Activated naive CD4-positive, alpha-beta T cell treated with anti-CD3 and anti-CD28 coated beads for 36 hours (primary cell): ENCODE results near the gene ATXN7. TPM values are rescaled to one million over a fixed set of nuclear protein-coding genes. Genes with fewer than 3 reads are reported as not detected.

ENCODE experiments used
- CTCF ChIA-PET: fragments of 350-600 bp; sonication (Branson Sonifier 250); formaldehyde crosslinking; loops from one replicate; lab custom pipeline; 2021; ENCODE audit warnings: antibody characterized with exemption; lab: Charles Lee
- DNase-seq: peaks from one replicate; pipeline ENCODE4 v3.0.0-alpha.2; 2020
- H3K27ac Mint-ChIP-seq: one replicate; pipeline ENCODE4 v1.8.0; 2021; ENCODE audit warnings: mild to moderate bottlenecking, mixed read lengths
- H3K27me3 Mint-ChIP-seq: one replicate; pipeline ENCODE4 v1.8.0; 2021; ENCODE audit warnings: low read depth, mixed read lengths
- H3K36me3 Mint-ChIP-seq: one replicate; pipeline ENCODE4 v1.8.0; 2021; ENCODE audit warnings: low read depth, mixed read lengths
- H3K4me1 Mint-ChIP-seq: one replicate; pipeline ENCODE4 v1.8.0; 2021; ENCODE audit warnings: low read depth, mixed read lengths
- H3K4me3 Mint-ChIP-seq: one replicate; pipeline ENCODE4 v1.8.0; 2021; ENCODE audit warnings: mild to moderate bottlenecking, moderate library complexity, mixed read lengths
- H3K9me3 Mint-ChIP-seq: one replicate; pipeline ENCODE4 v1.8.0; 2021; ENCODE audit warnings: mixed read lengths
- intact Hi-C: fragments of 100-400 bp; cut with micrococcal nuclease; formaldehyde crosslinking; loops from one replicate; pipeline ENCODE4 v1.15.1; 2023
- total RNA-seq, 2 experiments: library from RNA; stranded (reverse); gene quantifications; one replicate each; pipeline ENCODE4 v1.2.3, GENCODE V29; 2021

Gene ATXN7
- total RNA-seq, 2 experiments from 2014 or later: 25.5 to 25.8 TPM

- intact Hi-C loops: no loop called here
- Mint-ChIP-seq H3K9me3 (peaks cover 3% of the 10 kb centered on the region), H3K27me3 (peaks cover 6% of the 10 kb centered on the region), H3K27ac (no peak overlapping the region), H3K4me1 (no peaks in the 10 kb centered on the region), H3K4me3 (no peak overlapping the region), H3K36me3 (no peaks in the 10 kb centered on the region)
- CTCF ChIA-PET: no interaction called here
- DNase-seq: no peak
These were observed 173.4 kb downstream of the ATXN7 start for GRCh38 chr3:64037084-64037483.

DNA sequence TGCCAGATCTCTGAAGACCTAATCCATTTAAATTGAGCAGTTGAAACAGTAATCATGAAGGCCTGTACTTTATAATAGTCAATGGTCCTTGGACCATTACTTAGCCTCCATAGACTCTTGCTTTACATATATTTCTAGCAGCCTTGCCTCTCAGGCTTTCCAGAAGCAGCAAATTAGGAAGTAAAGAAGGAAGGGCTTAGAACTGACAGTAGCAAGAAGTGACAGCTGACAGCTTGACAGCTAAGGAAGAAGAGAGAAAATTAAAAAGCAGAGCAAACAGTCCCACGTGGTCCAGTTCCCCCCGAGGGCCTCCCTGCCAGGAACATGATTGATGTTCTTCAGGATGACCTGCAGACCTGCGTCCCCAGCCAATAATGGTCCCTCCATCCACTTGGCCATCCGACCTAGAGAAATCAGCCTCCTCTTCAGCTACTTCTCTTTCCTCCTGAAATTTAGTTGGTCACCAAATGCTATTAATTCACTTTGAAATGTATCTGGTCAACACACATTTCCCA is 174.6 kb downstream of the ATXN7 start:
- CTCF ChIA-PET: interaction anchor here (1.0 to 1.5 kb wide), 2 partner anchors 15 to 35 kb away, joined by 3 to 4 read pairs; partner anchors contain the start of gene PSMD6
- Mint-ChIP-seq H3K27ac (no peak overlapping the region), H3K4me3 (no peak overlapping the region), H3K9me3 (peaks cover 3% of the 10 kb centered on the region), H3K27me3 (peaks cover 12% of the 10 kb centered on the region), H3K36me3 (no peaks in the 10 kb centered on the region), H3K4me1 (no peaks in the 10 kb centered on the region)
- intact Hi-C loops: no loop called here
- no peak for DNase-seq

GRCh38 chr3:64039332-64039731 is 175.7 kb downstream of the ATXN7 start:
- CTCF ChIA-PET: interaction anchor here (1.0 kb wide), 1 partner anchor 16 kb away, joined by 4 read pairs; the partner anchor contains the start of gene PSMD6
- H3K36me3 Mint-ChIP-seq: no peaks in the 10 kb centered on the region

DNA sequence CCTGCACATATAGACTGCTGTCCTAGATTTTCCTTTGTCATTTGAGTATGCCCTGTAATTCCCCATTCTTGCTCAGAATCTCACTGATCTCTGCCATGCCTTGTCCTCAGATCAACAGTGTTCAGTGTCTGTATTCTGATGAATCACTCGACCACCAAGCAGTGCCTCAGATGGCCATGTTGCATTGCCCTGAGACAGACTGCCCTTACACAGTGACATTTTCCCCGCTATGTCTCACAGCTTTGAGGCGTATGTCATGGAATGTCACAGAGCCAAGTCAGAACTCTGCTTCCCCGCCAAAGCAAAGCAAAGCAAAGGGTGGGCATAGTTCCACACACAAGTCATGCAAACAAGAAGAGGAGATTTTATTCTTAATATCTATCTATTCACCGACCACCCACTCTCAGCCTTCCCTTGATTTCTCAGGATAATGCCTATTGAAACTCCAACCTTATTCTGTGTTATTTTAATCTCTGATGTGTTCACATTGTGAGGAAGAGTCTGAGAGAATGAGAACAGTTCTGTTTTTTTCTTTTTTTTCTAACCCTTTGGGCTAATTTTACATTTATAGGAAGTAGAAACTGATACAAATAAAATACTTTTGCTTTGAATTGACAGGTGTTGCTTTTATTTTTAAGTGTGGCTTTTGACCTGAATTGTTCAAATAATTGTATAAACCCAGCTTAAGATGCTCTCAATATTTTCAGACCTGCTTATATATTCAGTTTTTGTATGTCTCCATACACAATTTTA is 176.5 kb downstream of the ATXN7 start:
- Mint-ChIP-seq H3K4me3 (no peak overlapping the region), H3K27me3 (peaks cover 18% of the 10 kb centered on the region), H3K4me1 (no peaks in the 10 kb centered on the region), H3K27ac (no peak overlapping the region), H3K9me3 (no peaks in the 10 kb centered on the region), H3K36me3 (no peaks in the 10 kb centered on the region)
- no peak for DNase-seq
- CTCF ChIA-PET: no interaction called here
- intact Hi-C loops: no loop called here

More at GRCh38 chr3:64039332-64039731, 175.7 kb downstream of the ATXN7 start:
- no peaks in the 10 kb centered on the region for H3K4me1 Mint-ChIP-seq
- intact Hi-C loops: no loop called here
- no peak overlapping the region for H3K27ac Mint-ChIP-seq
- no peak for DNase-seq
- peaks cover under 1% of the 10 kb centered on the region for H3K9me3 Mint-ChIP-seq
- no peak overlapping the region for H3K4me3 Mint-ChIP-seq
- H3K27me3 Mint-ChIP-seq: peaks cover 17% of the 10 kb centered on the region

DNA sequence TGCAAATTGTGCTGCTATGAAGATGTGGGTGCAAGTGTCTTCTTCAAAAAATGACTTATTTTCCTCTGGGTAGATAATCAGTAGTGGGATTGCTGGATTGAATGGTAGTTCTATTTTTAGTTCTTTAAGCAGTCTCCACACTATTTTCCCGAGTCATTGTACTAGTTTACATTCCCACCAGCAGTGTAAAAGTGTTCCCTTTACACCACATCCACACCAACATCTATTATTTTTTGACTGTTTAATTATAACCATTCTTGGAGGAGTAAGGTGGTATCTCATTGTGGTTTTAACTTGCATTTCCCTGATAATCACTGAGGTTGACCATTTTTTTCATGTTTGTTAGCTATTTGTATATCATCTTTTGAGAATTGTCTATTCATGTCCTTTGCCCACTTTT is 179.3 kb downstream of the ATXN7 start:
- DNase-seq: no peak
- Mint-ChIP-seq H3K4me1 (no peaks in the 10 kb centered on the region), H3K36me3 (no peaks in the 10 kb centered on the region), H3K9me3 (no peaks in the 10 kb centered on the region), H3K27ac (no peak overlapping the region), H3K27me3 (peaks cover 26% of the 10 kb centered on the region), H3K4me3 (no peak overlapping the region)
- CTCF ChIA-PET: no interaction called here
- intact Hi-C loops: no loop called here

DNA sequence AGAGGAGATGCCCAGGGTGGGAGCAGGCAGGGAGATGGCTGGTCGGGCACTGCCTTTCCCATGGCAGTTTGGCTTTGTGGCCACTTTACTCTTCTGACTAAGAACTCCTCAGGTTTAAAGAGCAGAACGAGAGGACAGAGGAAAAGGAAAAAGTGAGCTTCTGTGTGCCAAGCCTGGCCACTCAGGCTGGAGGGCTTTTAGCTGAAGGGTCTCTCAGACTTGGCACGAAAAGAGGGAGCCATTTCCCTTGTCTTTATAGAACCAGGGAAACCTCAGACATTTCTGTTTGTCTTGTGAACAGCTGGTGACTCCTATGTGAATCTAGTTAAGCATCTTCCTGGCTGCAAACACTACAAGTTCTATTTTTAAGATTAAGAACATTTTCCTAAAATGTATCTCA is 182.9 kb downstream of the ATXN7 start:
- Mint-ChIP-seq H3K4me1 (peaks cover 9% of the 10 kb centered on the region), H3K27me3 (peaks cover 31% of the 10 kb centered on the region), H3K27ac (no peak overlapping the region), H3K4me3 (no peak overlapping the region), H3K36me3 (no peaks in the 10 kb centered on the region), H3K9me3 (no peaks in the 10 kb centered on the region)
- DNase-seq: no peak
- CTCF ChIA-PET: interaction anchor here (0.6 kb wide), 1 partner anchor 27 kb away, joined by 5 read pairs; no protein-coding TSS in a partner anchor
- intact Hi-C loops: no loop called here

DNA sequence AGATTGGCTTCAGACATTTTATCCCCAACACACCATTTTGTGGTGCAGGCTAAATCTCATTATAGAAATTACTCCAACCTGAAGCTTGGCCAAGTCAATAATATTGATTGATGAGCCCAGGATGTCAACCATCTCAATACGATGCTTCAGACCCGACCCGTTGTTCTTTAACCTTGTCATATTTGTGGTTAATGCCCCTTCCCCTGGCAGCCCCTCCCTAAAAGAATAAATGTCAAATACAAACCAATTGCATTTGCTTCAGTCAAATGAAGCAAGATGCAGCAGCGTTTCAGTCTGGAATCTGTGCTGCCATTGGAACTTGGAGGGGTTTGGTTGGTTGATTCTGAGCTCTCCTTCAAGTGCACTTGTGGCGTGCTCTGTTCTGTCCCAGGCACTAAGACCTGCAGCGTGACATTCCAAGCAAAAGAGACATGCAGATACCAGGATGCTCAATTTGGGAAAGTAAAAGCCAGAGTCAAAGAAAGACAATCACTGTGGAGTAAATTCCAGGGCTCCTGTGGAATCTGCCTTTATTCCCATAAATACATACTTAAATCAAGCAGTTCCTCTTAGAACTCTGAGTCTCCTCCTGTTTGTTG is 183.4 kb downstream of the ATXN7 start:
- H3K4me1 Mint-ChIP-seq: peaks cover 9% of the 10 kb centered on the region
- intact Hi-C loops: no loop called here

DNA sequence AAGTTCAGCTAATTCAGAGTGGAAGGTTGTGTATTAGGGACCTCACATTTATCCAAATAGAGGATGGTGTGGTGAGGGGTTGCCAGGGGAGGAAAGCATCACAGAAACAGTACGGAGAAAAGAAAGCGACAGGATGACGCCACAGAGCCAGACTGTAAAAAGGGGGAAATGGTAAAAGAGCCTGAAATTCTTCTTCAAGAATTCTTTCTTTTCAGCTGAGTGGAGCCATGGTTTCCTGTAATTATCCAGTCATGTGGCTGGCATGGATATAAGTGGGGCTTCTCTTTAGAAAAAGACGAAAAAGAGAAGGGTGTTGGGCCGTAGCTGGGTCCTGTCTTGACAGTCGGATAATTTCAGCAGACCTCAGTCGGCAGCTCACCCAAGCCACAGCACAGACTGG is 184.1 kb downstream of the ATXN7 start:
- H3K9me3 Mint-ChIP-seq: no peaks in the 10 kb centered on the region
- H3K4me3 Mint-ChIP-seq: no peak overlapping the region

More for the DNA sequence above, 183.4 kb downstream of the ATXN7 start:
- Mint-ChIP-seq H3K27me3 (peaks cover 29% of the 10 kb centered on the region), H3K27ac (no peak overlapping the region), H3K4me3 (no peak overlapping the region), H3K9me3 (no peaks in the 10 kb centered on the region), H3K36me3 (no peaks in the 10 kb centered on the region)
- DNase-seq: no peak
- CTCF ChIA-PET: interaction anchor here (0.6 kb wide), 1 partner anchor 26 kb away, joined by 5 read pairs; no protein-coding TSS in a partner anchor

GRCh38 chr3:64048631-64049061 is 185.0 kb downstream of the ATXN7 start:
- Mint-ChIP-seq H3K9me3 (no peaks in the 10 kb centered on the region), H3K27me3 (peaks cover 23% of the 10 kb centered on the region), H3K4me1 (peaks cover 9% of the 10 kb centered on the region), H3K36me3 (no peaks in the 10 kb centered on the region), H3K27ac (no peak overlapping the region), H3K4me3 (no peak overlapping the region)
- CTCF ChIA-PET: no interaction called here
- intact Hi-C loops: no loop called here
- no peak for DNase-seq

More for the DNA sequence above, 184.1 kb downstream of the ATXN7 start:
- H3K4me1 Mint-ChIP-seq: peaks cover 9% of the 10 kb centered on the region
- intact Hi-C loops: no loop called here
- DNase-seq: no peak
- no peak overlapping the region for H3K27ac Mint-ChIP-seq
- H3K27me3 Mint-ChIP-seq: peaks cover 27% of the 10 kb centered on the region
- CTCF ChIA-PET: no interaction called here
- H3K36me3 Mint-ChIP-seq: no peaks in the 10 kb centered on the region

- CTCF ChIA-PET: interaction anchor here (0.6 kb wide), 2 partner anchors 16 to 18 kb away, joined by 3 to 4 read pairs; no protein-coding TSS in a partner anchor
- peaks cover 18% of the 10 kb centered on the region for H3K27me3 Mint-ChIP-seq
These were observed 185.5 kb downstream of the ATXN7 start for GRCh38 chr3:64049136-64049535.

GRCh38 chr3:64049832-64050231 is 186.2 kb downstream of the ATXN7 start:
- H3K36me3 Mint-ChIP-seq: no peaks in the 10 kb centered on the region
- CTCF ChIA-PET: interaction anchor here (0.6 kb wide), 1 partner anchor 19 kb away, joined by 4 read pairs; no protein-coding TSS in a partner anchor
- no peak overlapping the region for H3K4me3 Mint-ChIP-seq
- H3K9me3 Mint-ChIP-seq: no peaks in the 10 kb centered on the region
- DNase-seq: no peak
- peaks cover 9% of the 10 kb centered on the region for H3K4me1 Mint-ChIP-seq
- H3K27me3 Mint-ChIP-seq: peaks cover 18% of the 10 kb centered on the region
- intact Hi-C loops: no loop called here
- no peak overlapping the region for H3K27ac Mint-ChIP-seq

More at GRCh38 chr3:64049136-64049535, 185.5 kb downstream of the ATXN7 start:
- H3K9me3 Mint-ChIP-seq: no peaks in the 10 kb centered on the region
- no peaks in the 10 kb centered on the region for H3K36me3 Mint-ChIP-seq
- intact Hi-C loops: no loop called here
- no peak overlapping the region for H3K4me3 Mint-ChIP-seq
- no peak overlapping the region for H3K27ac Mint-ChIP-seq
- peak; percentile 6 for DNase-seq
- peaks cover 9% of the 10 kb centered on the region for H3K4me1 Mint-ChIP-seq
